Astrocyte of the cerebellum (primary cell): Measurements from ENCODE around the gene INSR.

ENCODE experiments used
- DNase-seq: peaks from one replicate; pipeline ENCODE4 v3.0.0-alpha.2; 2011; ENCODE audit warnings: low read depth
- H3K4me3 ChIP-seq: 2 replicates; pipeline ENCODE4 v1.5.1; 2011; ENCODE audit warnings: mild to moderate bottlenecking, low read depth, low read length, moderate library complexity
- CTCF ChIP-seq: IDR thresholded peaks from 2 replicates; pipeline ENCODE4 v1.5.1; 2012; ENCODE audit warnings: low read length, low read depth, moderate library complexity, mild to moderate bottlenecking; ENCODE audit errors: missing control alignments
- in situ Hi-C: cut with HindIII; loops from 2 replicates; pipeline ENCODE4 v1.10.0; 2017; ENCODE audit warnings: low sequenced_read_pairs

Gene INSR

GRCh38 chr19:7199613-7200533 lies 94.3 kb downstream of the INSR start:
- DNase-seq: no peak
- TF ChIP-seq CTCF: no peak
- H3K4me3 ChIP-seq: no peak overlapping the region
- in situ Hi-C loops: loop anchor here (10.0 kb wide), 1 partner anchor 65 kb away; no protein-coding TSS in a partner anchor

DNA sequence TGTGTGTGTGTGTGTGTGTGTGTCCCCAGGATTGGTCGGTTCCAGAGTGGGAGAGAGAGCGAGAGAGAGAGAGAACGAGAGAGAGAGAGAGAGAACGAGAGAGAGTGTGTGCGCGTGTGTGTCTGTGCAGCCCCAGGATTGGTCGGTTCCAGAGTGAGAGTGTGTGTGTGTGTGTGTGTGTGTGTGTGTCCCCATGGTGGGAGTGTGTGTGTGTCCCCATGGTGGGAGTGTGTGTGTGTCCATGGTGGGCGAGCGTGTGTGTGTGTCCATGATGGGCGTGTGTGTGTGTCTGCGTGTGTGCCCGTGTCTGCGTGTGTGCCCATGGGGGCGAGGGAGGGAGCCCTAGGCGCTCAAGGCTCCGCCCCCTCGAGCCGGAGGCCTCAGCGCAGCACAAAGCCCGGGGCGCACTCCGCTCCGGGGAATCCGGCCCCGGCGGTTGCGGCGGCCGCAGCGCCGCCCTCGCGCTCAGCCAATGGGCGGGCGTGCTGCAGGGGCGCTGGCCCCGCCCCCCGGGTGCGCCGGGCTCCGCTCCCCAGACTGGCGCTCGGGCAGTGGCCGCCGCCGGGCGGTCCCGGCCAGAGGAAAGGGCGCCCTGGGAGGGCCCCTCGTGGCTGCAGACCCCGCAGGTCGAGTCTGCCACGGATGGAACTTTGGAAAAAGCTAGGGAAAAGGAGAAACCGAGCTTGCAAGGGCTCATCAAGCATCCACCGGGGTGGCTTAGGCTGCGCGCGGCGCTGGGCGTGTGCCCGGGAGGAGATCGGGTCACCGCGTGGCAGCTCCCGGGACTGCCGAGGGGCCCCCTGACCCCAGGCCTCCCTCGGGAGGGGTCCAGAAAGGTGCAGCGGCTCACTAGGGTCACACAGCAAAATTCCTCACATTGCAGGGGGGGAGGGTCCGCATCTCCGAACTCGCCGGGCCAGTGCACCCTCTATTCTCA lies 96.2 kb downstream of the INSR start:
- in situ Hi-C loops: no loop called here
- peak; percentile 76 for DNase-seq
- H3K4me3 ChIP-seq: peak overlapping the region; percentile 62
- peak; percentile 8 for TF ChIP-seq CTCF

DNA sequence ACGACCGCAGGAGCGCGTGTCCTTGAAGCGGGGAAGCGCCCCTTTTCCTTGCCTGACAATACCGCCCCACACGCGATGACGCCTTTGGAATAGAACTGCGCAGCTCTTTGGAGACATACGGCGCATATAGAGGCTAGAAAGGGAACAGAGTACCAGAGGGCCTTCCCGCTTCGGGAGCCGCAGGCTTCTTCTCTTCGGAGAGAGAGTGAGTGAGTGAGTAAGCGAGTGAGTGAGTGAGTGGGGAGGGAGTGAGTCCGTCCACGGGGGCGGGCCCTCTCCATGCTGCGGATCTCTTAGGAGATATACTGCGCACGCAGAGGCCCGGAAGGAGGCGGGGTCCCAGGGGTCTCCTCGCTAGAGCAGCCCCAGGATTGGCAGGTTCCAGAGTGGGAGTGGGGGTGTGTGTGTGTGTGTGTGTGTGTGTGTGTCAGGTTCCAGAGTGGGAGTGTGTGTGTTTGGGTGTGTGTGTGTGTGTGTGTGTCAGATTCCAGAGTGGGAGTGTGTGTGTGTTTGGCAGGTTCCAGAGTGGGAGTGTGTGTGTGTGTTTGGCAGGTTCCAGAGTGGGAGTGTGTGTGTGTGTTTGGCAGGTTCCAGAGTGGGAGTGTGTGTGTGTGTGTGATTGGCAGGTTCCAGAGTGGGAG lies 97.0 kb downstream of the INSR start:
- DNase-seq: peak; percentile 76
- in situ Hi-C loops: no loop called here
- TF ChIP-seq CTCF: no peak
- peak overlapping the region; percentile 62 for H3K4me3 ChIP-seq

DNA sequence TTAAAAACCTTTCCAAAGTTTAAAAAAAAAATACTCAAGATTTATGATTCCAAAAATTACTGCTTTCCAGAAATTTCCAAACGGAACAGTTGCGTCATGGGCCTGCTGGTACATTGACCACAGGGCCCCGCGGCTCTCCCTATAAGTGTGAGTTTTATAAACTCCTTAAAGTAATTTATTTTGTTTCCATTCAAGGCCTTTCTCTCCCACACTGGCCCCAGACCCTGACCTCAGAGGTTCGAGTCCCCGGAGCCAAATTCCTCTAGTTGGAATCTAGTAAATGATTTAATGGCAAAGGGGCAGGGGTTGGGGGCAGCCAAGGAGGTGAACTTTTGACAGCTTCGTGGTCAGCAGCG lies 97.5 kb downstream of the INSR start:
- H3K4me3 ChIP-seq: peak overlapping the region; percentile 62
- no peak for DNase-seq
- in situ Hi-C loops: no loop called here
- no peak for TF ChIP-seq CTCF

DNA sequence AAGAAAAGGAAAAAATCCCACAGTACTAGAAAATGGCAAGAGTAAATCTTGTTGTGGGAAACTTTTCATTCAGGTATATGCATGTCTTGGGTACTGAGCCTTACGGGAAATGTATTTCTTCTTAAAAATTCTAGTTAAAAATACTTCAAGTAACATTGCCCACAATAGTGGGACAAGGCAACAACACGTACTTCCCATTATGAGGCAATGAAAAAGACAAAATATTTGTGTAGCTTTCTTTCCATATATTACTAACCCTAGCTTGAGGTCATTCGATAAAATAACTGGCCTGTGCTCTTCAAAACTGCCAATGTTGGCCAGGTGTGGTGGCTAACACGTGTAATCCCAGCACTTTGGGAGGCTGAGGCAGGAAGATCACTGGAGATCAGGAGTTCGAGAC lies 99.2 kb downstream of the INSR start:
- in situ Hi-C loops: no loop called here
- TF ChIP-seq CTCF: no peak
- H3K4me3 ChIP-seq: no peak overlapping the region
- DNase-seq: no peak

- in situ Hi-C loops: no loop called here
- TF ChIP-seq CTCF: no peak
- H3K4me3 ChIP-seq: no peak overlapping the region
- DNase-seq: no peak
Observed at GRCh38 chr19:7194566-7194965, 99.6 kb downstream of the INSR start.
